Central memory CD4-positive, alpha-beta T cell (primary cell): Measurements from ENCODE around the gene FGF7.
A peak's percentile ranks its signal among the peaks of the same experiment; 100 is the strongest.
"Not testable (repeated sequence)": the region's sequence is repeated elsewhere in the genome, so short reads cannot be mapped to it uniquely, and the experiment has no call there.

Source experiments
- DNase-seq: peaks from one replicate; pipeline ENCODE4 v3.0.0; 2022

The FGF7 gene

DNA sequence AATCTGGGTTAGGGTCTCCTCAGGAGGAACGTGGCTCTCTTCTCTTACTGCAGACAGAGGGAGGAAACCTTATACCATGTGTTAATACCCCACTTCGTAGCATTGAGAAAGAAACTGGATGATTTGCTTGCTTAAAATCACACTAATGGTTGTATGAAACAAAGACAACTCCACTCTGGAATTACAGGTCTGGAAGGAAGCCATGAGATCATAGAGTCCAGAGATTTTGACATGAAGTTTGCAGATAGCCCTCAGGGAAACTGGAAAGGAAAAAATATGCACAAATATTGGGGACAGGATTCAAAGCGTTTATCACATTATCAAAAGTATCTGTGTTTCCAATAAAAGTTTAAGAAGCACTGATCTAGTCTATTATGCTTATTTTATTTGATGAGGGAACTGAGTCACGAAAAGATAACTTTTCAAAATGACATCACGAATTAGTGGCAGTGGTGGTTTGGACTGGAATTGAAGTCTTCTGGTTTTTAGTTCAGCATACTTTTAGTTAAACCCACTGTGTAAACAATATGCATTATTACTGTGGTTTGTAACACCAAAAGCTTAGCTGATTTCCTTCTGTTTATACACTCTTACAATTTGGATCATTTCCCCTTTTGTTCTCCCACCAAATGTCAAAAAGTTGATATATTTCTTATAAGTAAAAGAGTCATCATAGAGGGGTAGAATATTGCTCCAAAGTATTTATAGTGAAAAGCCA, 16.8 kb downstream of the FGF7 start:
- no peak for DNase-seq

DNA sequence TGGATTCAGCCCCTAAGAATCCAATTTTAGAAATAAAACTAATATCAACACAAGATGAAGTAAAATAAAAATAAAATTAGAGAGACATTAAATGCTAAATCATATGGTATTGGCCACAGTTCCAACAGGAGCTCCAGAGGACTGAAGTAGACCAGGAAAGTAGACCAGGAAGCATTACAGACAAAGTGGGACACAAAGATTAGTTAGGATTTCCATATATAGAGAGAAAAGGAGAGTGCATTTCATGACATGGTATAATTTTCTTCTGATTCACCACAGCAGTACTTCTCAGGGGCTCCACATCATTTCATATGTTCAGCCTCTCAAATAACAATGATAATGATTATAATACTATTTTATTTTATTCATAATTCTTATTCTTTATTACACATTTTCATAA, 18.3 kb downstream of the FGF7 start:
- no peak for DNase-seq

DNA sequence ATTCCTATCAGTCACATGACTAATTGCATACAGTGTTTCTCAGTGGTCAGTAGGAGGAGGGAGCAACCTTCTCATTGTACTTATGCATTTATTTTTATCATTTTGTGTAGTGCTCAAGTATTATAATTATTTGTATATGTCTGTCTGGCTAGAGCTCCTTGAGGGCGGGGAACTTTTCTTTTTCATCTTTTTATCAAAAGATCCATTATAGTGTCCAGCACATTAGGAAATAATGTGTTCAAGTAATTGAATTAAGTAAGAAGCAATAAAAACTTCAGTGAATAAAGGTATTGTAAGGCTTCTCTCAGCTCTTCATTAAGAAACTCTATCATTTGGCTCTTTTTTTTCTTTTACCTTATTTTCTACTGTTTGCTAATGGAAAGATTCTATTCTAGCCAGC, 18.8 kb downstream of the FGF7 start:
- DNase-seq = no peak

DNA sequence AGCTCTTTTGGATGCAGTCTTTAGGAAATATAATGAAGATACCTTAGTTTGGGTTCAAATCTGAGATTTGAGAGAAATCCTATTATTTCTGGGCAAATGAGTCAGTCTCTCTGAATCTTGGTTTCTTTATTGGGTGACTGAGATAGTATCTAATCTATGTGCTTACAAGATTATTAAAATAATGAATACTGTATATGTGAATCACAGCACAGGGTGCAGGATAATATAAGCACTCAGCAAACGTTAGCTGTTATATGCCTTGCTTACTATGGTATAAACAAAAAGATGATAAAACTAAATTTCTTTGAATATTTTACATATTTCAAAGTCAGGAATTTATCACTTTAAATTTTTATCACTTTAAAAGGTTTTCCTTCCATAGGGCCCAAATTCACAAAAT, 29.6 kb downstream of the FGF7 start:
- DNase-seq = no peak

DNA sequence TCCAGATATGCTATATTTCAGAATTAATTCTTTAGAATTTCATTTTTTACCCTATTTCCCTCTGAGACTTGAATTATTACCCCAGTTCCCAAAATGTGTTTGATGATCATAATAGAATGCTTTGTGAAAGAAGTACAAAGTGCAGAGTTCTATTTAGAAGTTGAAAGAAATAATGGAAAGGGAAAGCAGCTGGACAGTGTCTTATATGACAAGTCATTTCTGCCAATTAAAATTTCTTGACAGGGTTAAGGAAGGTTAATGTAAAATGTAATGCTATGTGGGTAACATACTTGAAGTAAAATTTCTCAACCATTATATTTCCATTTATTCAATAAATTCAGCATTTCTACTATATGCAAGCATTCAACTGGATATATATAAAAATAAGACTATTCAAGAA, 33.1 kb downstream of the FGF7 start:
- no peak for DNase-seq

GRCh38 chr15:49458145-49458544, 35.1 kb downstream of the FGF7 start:
- no peak for DNase-seq

GRCh38 chr15:49460411-49460941, 37.4 kb downstream of the FGF7 start:
- DNase-seq = no peak

DNA sequence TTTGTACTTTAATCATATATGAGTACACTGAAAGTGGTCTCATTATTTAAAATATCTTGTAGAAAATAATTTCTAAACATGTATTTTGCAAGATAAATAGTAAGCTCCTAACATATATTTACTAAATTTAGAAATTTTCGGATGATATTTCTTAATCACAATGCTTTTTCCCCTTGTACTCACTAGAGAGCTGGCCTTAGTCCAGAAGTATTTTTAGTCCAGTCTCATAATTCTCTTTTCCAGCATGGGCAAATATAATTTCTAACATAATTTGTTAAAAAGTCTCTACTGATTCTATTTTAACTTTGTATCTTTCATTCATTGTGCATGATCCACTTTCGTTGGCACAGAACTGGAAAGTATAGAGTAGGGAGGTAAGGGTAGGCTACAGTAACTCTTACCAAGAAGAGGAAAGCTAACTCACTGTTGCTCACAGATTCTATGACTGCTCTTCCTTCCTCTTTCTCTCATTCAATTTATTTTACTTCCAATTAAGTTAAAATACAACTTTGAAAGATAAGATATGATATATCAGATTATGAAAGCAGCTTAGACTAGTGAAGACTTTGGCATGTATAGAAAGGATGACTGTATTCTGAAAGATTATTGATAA, 39.3 kb downstream of the FGF7 start:
- no peak for DNase-seq

GRCh38 chr15:49464522-49464921, 41.5 kb downstream of the FGF7 start:
- DNase-seq = no peak

DNA sequence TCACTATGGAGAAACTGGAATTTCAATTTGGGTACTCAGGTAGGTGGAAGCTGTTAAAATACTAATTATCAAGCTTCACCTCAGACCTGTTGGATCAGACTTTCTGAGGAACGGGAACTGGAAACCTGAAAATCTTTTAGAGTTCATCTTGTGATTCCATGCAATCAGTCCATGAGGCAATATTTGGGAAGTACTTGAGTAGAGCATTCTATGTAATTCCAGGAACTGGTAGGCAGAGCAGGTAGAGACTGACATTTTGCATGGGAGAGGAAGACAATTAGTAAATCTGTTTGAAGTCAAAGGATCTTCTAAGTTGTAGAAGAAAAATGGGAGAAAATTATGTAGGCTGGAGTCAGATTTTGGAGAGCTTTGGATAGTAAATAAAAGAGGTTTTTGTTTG, 43.1 kb downstream of the FGF7 start:
- DNase-seq = no peak

- DNase-seq = no peak
Measured at GRCh38 chr15:49467746-49468480, 44.9 kb downstream of the FGF7 start.

GRCh38 chr15:49468481-49468839, 45.4 kb downstream of the FGF7 start:
- DNase-seq = no peak

- DNase-seq = not testable (repeated sequence)
Measured at GRCh38 chr15:49471248-49471647, 48.2 kb downstream of the FGF7 start.

GRCh38 chr15:49471733-49472132, 48.7 kb downstream of the FGF7 start:
- DNase-seq = peak; percentile 17

GRCh38 chr15:49472338-49472737, 49.3 kb downstream of the FGF7 start:
- DNase-seq = no peak

DNA sequence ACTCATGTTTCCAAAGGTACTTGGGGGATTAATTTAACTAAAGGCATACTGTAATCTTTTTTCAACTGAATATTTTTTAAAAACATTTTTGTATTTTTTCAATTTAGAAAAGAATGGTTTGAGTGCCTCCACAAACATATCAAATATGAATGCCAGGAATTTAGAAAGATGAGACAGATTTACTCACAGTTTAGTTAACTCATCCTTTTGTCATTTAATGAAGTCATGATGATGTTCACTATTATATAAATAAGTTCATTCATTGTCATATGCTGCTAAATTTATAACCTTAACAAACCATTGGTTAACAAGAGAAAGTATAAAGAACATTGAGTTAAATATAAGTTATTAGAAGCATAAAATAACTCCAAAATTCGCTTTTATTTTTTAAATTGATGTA, 50.0 kb downstream of the FGF7 start:
- no peak for DNase-seq

- not testable (repeated sequence) for DNase-seq
Measured at GRCh38 chr15:49478021-49478420, 55.0 kb downstream of the FGF7 start.

DNA sequence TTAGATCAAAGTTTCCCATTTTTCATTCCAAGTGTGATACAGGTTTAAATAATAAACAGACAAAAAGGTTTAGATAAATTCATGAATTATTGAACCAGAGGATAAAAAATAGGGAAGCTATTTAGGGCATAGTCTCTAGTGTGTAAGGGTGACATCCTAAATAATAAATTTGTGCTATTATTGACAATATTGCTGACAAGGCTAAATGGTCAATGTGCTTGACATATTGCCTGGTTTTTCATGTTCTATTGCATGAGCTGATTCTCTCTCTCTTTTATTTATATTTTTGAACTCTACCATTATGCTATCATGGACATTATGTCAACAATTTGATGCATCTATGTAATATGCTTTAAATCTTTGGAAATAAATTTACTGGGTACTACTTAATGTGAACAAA, 55.9 kb downstream of the FGF7 start:
- DNase-seq = not testable (repeated sequence)

GRCh38 chr15:49485401-49485800, 62.4 kb downstream of the FGF7 start:
- not testable (repeated sequence) for DNase-seq

- DNase-seq = no peak
Measured at GRCh38 chr15:49490966-49491365, 67.9 kb downstream of the FGF7 start.

DNA sequence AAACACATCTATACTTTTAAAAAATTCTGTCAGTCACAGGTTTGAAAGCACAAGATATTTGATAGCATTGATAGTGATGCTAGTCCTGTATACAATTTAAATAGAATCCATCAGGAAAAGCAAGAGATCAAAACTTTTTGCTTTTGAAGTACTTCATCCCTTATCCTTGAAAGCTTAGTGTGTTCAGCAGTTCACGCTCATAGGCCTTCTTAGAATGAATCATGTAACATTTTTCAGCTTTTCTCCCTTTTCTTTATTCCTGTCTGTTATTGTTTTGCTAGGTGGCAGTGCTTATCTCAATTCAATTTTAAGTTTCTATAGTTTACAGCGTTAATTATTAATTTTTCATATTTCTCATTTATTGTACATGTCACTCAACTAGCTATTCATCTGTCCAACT, 69.1 kb downstream of the FGF7 start:
- no peak for DNase-seq

GRCh38 chr15:49492830-49493229, 69.8 kb downstream of the FGF7 start:
- no peak for DNase-seq

DNA sequence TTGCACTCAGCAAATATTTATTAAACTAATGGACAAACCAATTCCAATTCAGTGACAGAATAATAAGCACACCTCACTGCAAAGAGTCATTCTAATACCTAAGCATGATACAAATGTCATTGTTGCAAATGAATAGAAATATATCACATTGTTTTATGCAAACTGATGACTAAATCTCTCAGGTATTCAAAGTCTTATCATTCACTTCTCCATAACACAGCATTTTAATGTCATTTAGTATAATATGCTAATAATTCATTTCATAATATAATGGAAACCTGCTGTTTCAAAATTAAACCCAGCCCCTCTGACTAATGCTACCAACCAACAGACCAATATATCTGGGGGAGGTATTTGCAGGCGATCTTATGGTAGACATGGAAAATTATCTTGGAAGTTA, 71.8 kb downstream of the FGF7 start:
- no peak for DNase-seq
